Right lobe of liver (tissue), 6 donors: ENCODE results near the gene PTPN5. TPM values are rescaled to one million over a fixed set of nuclear protein-coding genes. Genes with fewer than 3 reads are reported as not detected.

Source experiments
- ATAC-seq, 4 donors: fragments of 200-7000 bp; cut with Tn5 transposase; one replicate each; pipeline ENCODE4 v1.9.1; 2020; ENCODE audit warnings: mild to moderate bottlenecking in 4 of 4, moderate library complexity in 4 of 4
- DNase-seq, 3 donors: peaks; one replicate each; pipeline ENCODE4 v3.0.0-alpha.2; 2020
- H3K27ac ChIP-seq, 3 donors: fragments of 200-600 bp; one replicate each; pipeline ENCODE4 v1.8.0; 2022
- H3K27me3 ChIP-seq, 2 donors: fragments of 200-600 bp; one replicate each; pipeline ENCODE4 v1.8.0; 2022
- H3K36me3 ChIP-seq, 4 donors: fragments of 200-600 bp; sonication (generic) in 1 of 4; one replicate each; pipeline versions ENCODE4 v1.5.1 to v1.8.0; 2017 to 2022; ENCODE audit warnings: control low read depth in 1 of 4
- H3K4me1 ChIP-seq, 4 donors: fragments of 200-600 bp; sonication (generic) in 1 of 4; one replicate each; pipeline versions ENCODE4 v1.5.1 to v1.8.0; 2017 to 2022; ENCODE audit warnings: control low read depth in 1 of 4
- H3K4me3 ChIP-seq, 3 donors: fragments of 200-600 bp; one replicate each; pipeline ENCODE4 v1.8.0; 2022
- H3K9me3 ChIP-seq, 4 donors: fragments of 200-600 bp; sonication (generic) in 1 of 4; one replicate each; pipeline versions ENCODE4 v1.5.1 to v1.8.0; 2017 to 2022; ENCODE audit warnings: control low read depth in 1 of 4
- CTCF ChIP-seq, 4 donors: fragments of 200-600 bp in 3 of 4; fragments of 450-650 bp in 1 of 4; IDR thresholded peaks; one replicate each; pipeline versions ENCODE4 v1.5.1 to v1.8.0; 2016 to 2022; ENCODE audit warnings: antibody characterized with exemption in 4 of 4, mild to moderate bottlenecking in 2 of 4
- POLR2A ChIP-seq: fragments of 450-650 bp; IDR thresholded peaks from one replicate; pipeline ENCODE4 v1.6.1; 2017; ENCODE audit warnings: antibody characterized with exemption, mild to moderate bottlenecking
- WGBS: methylation state at CpG from one replicate; pipeline ENCODE4 v1.1.6; 2018; ENCODE audit warnings: low coverage, low lambda C conversion rate; ENCODE audit not compliant: insufficient coverage; ENCODE audit errors: missing lambda C conversion rate; 5-methylcytosine and 5-hydroxymethylcytosine counted together
- intact Hi-C, 2 donors: fragments of 100-400 bp; cut with DNase I; formaldehyde crosslinking; loops; one replicate each; pipeline versions ENCODE4 v1.11.2 to v1.14.1; 2022
- total RNA-seq, 6 experiments: library from RNA; depleted of rRNA in 2 of 6; stranded (reverse); fragments of >200 nt in 2 of 6; fragmentation: NEBNext Ultra II Directional in 3 of 6; extraction: Animal tissue kit (Norgen Biotek cat#: 25700) in 3 of 6; gene quantifications; one replicate each; pipeline versions ENCODE4 v1.1.0 to v1.2.4, GENCODE V29; 2016 to 2023
- donor health status: DM: no; HTN: yes; CAD: no.
- donor health status: DM: no; HTN: no; CAD: no.
- donor health status: DM: no; HTN: no; CAD: no.
- donor health status: DM: no; HTN: yes; CAD: no.
- donor health status: DM: no; HTN: yes; CAD: no.

PTPN5 gene
- total RNA-seq, 6 experiments from 2014 or later = not detected

GRCh38 chr11:18750944-18751343, 40.7 kb downstream of the PTPN5 start:
- Histone ChIP-seq H3K4me3 (no peak overlapping the region), H3K4me1 (no peaks in the 10 kb centered on the region), H3K36me3 (no peaks in the 10 kb centered on the region), H3K27ac (no peak overlapping the region), H3K9me3 (no peaks in the 10 kb centered on the region), H3K27me3 (no peaks in the 10 kb centered on the region)
- intact Hi-C loops = no loop called here
- 40% methylated on average over 2 of the region's 3 CpGs for WGBS
- DNase-seq = no peak
- no peak for ATAC-seq
- TF ChIP-seq CTCF (IDR thresholded peaks at IDR 0.05) (no peak), POLR2A (no peak)

GRCh38 chr11:18749681-18750319, 41.8 kb downstream of the PTPN5 start:
- Histone ChIP-seq H3K27me3 (no peaks in the 10 kb centered on the region), H3K4me1 (no peaks in the 10 kb centered on the region), H3K36me3 (no peaks in the 10 kb centered on the region), H3K9me3 (no peaks in the 10 kb centered on the region), H3K27ac (no peak overlapping the region), H3K4me3 (no peak overlapping the region)
- ATAC-seq (peak in 3 of 4 donors; percentile 32 to 50 (median 43)), DNase-seq (no peak)
- intact Hi-C loops = no loop called here
- 71% methylated on average over 6 of the region's 12 CpGs for WGBS
- TF ChIP-seq POLR2A (no peak), CTCF (IDR thresholded peaks at IDR 0.05) (no peak)

GRCh38 chr11:18748766-18749365, 42.7 kb downstream of the PTPN5 start:
- DNase-seq = no peak
- WGBS = 75% methylated on average over 13 of the region's 13 CpGs
- no peaks in the 10 kb centered on the region for H3K4me1 ChIP-seq
- ATAC-seq = no peak
- no peak overlapping the region for H3K27ac ChIP-seq
- H3K4me3 ChIP-seq = no peak overlapping the region
- no peak for TF ChIP-seq POLR2A
- no peak for TF ChIP-seq CTCF (IDR thresholded peaks at IDR 0.05)
- intact Hi-C loops = no loop called here
- no peaks in the 10 kb centered on the region for H3K9me3 ChIP-seq
- no peaks in the 10 kb centered on the region for H3K36me3 ChIP-seq
- H3K27me3 ChIP-seq = no peaks in the 10 kb centered on the region

GRCh38 chr11:18745251-18745650, 46.3 kb downstream of the PTPN5 start:
- intact Hi-C loops = no loop called here
- Histone ChIP-seq H3K27me3 (no peaks in the 10 kb centered on the region), H3K36me3 (no peaks in the 10 kb centered on the region), H3K4me3 (no peak overlapping the region), H3K27ac (no peak overlapping the region), H3K9me3 (no peaks in the 10 kb centered on the region), H3K4me1 (no peaks in the 10 kb centered on the region)
- ATAC-seq (no peak), DNase-seq (no peak)
- WGBS = 82% methylated on average over 4 of the region's 6 CpGs
- no peak for TF ChIP-seq POLR2A

- H3K4me3 ChIP-seq = no peak overlapping the region
- no peak overlapping the region for H3K27ac ChIP-seq
- H3K9me3 ChIP-seq = no peaks in the 10 kb centered on the region
- H3K36me3 ChIP-seq = no peaks in the 10 kb centered on the region
- WGBS = 62% methylated on average over 6 of the region's 15 CpGs
- no peak for DNase-seq
- TF ChIP-seq CTCF (IDR thresholded peaks at IDR 0.05) = no peak
- TF ChIP-seq POLR2A = no peak
- H3K27me3 ChIP-seq = no peaks in the 10 kb centered on the region
- ATAC-seq = no peak
- intact Hi-C loops = no loop called here
- no peaks in the 10 kb centered on the region for H3K4me1 ChIP-seq
Observed at GRCh38 chr11:18743900-18744514, 47.6 kb downstream of the PTPN5 start.
